Urinary bladder (tissue), 4 donors: ENCODE measurements around the gene ZC3H13. TPM values are rescaled to one million over a fixed set of nuclear protein-coding genes. Genes with fewer than 3 reads are reported as not detected.

Experiments used
- DNase-seq: peaks from one replicate; pipeline ENCODE4 v3.0.0-alpha.2; 2015; ENCODE audit errors: extremely low spot score
- H3K27ac ChIP-seq: one replicate; pipeline ENCODE4 v1.5.1; 2013; ENCODE audit warnings: low read depth, mild to moderate bottlenecking, moderate library complexity
- H3K36me3 ChIP-seq: one replicate; pipeline ENCODE4 v1.6.1; 2013; ENCODE audit warnings: mild to moderate bottlenecking, moderate library complexity; ENCODE audit not compliant: insufficient read depth
- H3K4me1 ChIP-seq: one replicate; pipeline ENCODE4 v1.6.1; 2013; ENCODE audit warnings: mild to moderate bottlenecking, moderate library complexity; ENCODE audit not compliant: insufficient read depth
- H3K4me3 ChIP-seq: one replicate; pipeline ENCODE4 v1.5.1; 2013; ENCODE audit warnings: low read depth, low read length
- WGBS: extraction: QIAGEN DNeasy Blood & Tissue Kit; methylation state at CpG from one replicate; pipeline ENCODE4 v1.1.7; 2013; 5-methylcytosine and 5-hydroxymethylcytosine counted together
- polyA plus RNA-seq: library from polyadenylated mRNA; stranded (reverse); fragments of 200-250 nt; gene quantifications from one replicate; pipeline ENCODE4 v1.2.3, GENCODE V29; 2013
- total RNA-seq: library from RNA; depleted of rRNA; stranded (reverse); fragments of >200 nt; gene quantifications from one replicate; pipeline ENCODE4 v1.2.3, GENCODE V29; 2014
- donor health status: healthy with polysubstance abuse.
- donor health status: healthy.

Gene ZC3H13
- total and polyA plus RNA-seq, 2 donors, result 24.1 to 47.3 TPM

GRCh38 chr13:46086421-46086922, 33.9 kb upstream of the ZC3H13 start:
- H3K27ac ChIP-seq, result no peak overlapping the region
- no peak overlapping the region for H3K4me3 ChIP-seq
- H3K36me3 ChIP-seq, result no peaks in the 10 kb centered on the region
- 77% methylated on average over 12 of the region's 12 CpGs for WGBS
- no peaks in the 10 kb centered on the region for H3K4me1 ChIP-seq
- DNase-seq, result no peak

GRCh38 chr13:46085737-46086136, 33.2 kb upstream of the ZC3H13 start:
- H3K36me3 ChIP-seq, result no peaks in the 10 kb centered on the region
- no peak overlapping the region for H3K4me3 ChIP-seq
- 92% methylated on average over 13 of the region's 13 CpGs for WGBS

GRCh38 chr13:46082324-46082723, 29.8 kb upstream of the ZC3H13 start:
- Histone ChIP-seq H3K36me3 (no peaks in the 10 kb centered on the region), H3K27ac (no peak overlapping the region), H3K4me1 (no peaks in the 10 kb centered on the region), H3K4me3 (no peak overlapping the region)
- DNase-seq, result no peak
- 94% methylated on average over 5 of the region's 5 CpGs for WGBS

More at GRCh38 chr13:46085737-46086136, 33.2 kb upstream of the ZC3H13 start:
- no peak overlapping the region for H3K27ac ChIP-seq
- no peak for DNase-seq
- no peaks in the 10 kb centered on the region for H3K4me1 ChIP-seq

- Histone ChIP-seq H3K4me1 (no peaks in the 10 kb centered on the region), H3K4me3 (no peak overlapping the region), H3K36me3 (no peaks in the 10 kb centered on the region), H3K27ac (no peak overlapping the region)
- DNase-seq, result no peak
- WGBS, result 61% methylated on average over 2 of the region's 2 CpGs
These were observed 27.2 kb upstream of the ZC3H13 start for GRCh38 chr13:46079770-46080169.

- H3K36me3 ChIP-seq, result no peaks in the 10 kb centered on the region
- H3K27ac ChIP-seq, result no peak overlapping the region
- WGBS, result 74% methylated on average over 1 of the region's 1 CpG
- H3K4me1 ChIP-seq, result no peaks in the 10 kb centered on the region
- DNase-seq, result no peak
- H3K4me3 ChIP-seq, result no peak overlapping the region
These were observed 24.7 kb upstream of the ZC3H13 start for GRCh38 chr13:46077265-46077664.

- Histone ChIP-seq H3K36me3 (no peaks in the 10 kb centered on the region), H3K4me3 (no peak overlapping the region), H3K4me1 (no peaks in the 10 kb centered on the region), H3K27ac (no peak overlapping the region)
- DNase-seq, result no peak
- WGBS, result 60% methylated on average over 3 of the region's 3 CpGs
These were observed 24.3 kb upstream of the ZC3H13 start for GRCh38 chr13:46076827-46077226.

GRCh38 chr13:46075811-46076210, 23.3 kb upstream of the ZC3H13 start:
- Histone ChIP-seq H3K4me1 (no peaks in the 10 kb centered on the region), H3K4me3 (no peak overlapping the region), H3K36me3 (no peaks in the 10 kb centered on the region), H3K27ac (no peak overlapping the region)
- DNase-seq, result no peak
- WGBS, result 99% methylated on average over 1 of the region's 1 CpG

GRCh38 chr13:46071590-46072249, 19.2 kb upstream of the ZC3H13 start:
- 90% methylated on average over 5 of the region's 5 CpGs for WGBS
- H3K4me1 ChIP-seq, result no peaks in the 10 kb centered on the region
- DNase-seq, result no peak
- H3K27ac ChIP-seq, result no peak overlapping the region
- H3K36me3 ChIP-seq, result no peaks in the 10 kb centered on the region
- no peak overlapping the region for H3K4me3 ChIP-seq

GRCh38 chr13:46063292-46063691, 10.7 kb upstream of the ZC3H13 start:
- DNase-seq, result no peak
- H3K4me3 ChIP-seq, result no peak overlapping the region
- H3K4me1 ChIP-seq, result no peaks in the 10 kb centered on the region
- WGBS, result 95% methylated on average over 2 of the region's 2 CpGs
- H3K36me3 ChIP-seq, result no peaks in the 10 kb centered on the region
- no peak overlapping the region for H3K27ac ChIP-seq

- no peak overlapping the region for H3K27ac ChIP-seq
- H3K36me3 ChIP-seq, result no peaks in the 10 kb centered on the region
- DNase-seq, result no peak
- WGBS, result 63% methylated on average over 5 of the region's 5 CpGs
- H3K4me1 ChIP-seq, result no peaks in the 10 kb centered on the region
- no peak overlapping the region for H3K4me3 ChIP-seq
These were observed 9.6 kb upstream of the ZC3H13 start for GRCh38 chr13:46062185-46062584.

- Histone ChIP-seq H3K27ac (no peak overlapping the region), H3K36me3 (no peaks in the 10 kb centered on the region), H3K4me3 (no peak overlapping the region), H3K4me1 (no peaks in the 10 kb centered on the region)
- no peak for DNase-seq
These were observed 6.9 kb upstream of the ZC3H13 start for GRCh38 chr13:46059405-46059804.

GRCh38 chr13:46058268-46058667, 5.7 kb upstream of the ZC3H13 start:
- WGBS, result 84% methylated on average over 3 of the region's 3 CpGs
- no peak overlapping the region for H3K27ac ChIP-seq
- no peak overlapping the region for H3K4me3 ChIP-seq
- H3K36me3 ChIP-seq, result no peaks in the 10 kb centered on the region
- DNase-seq, result no peak
- no peaks in the 10 kb centered on the region for H3K4me1 ChIP-seq

GRCh38 chr13:46057256-46058015, 4.9 kb upstream of the ZC3H13 start:
- H3K36me3 ChIP-seq, result no peaks in the 10 kb centered on the region
- no peak overlapping the region for H3K27ac ChIP-seq
- no peak for DNase-seq
- H3K4me3 ChIP-seq, result no peak overlapping the region
- 59% methylated on average over 5 of the region's 5 CpGs for WGBS
- no peaks in the 10 kb centered on the region for H3K4me1 ChIP-seq
